PC-9 (cell line): ENCODE data around the gene PXDN.
"Not testable (repeated sequence)": the region's sequence is repeated elsewhere in the genome, so short reads cannot be mapped to it uniquely, and the experiment has no call there.

Experiments used
- CTCF ChIP-seq: fragments of 200-600 bp; sonication (generic); conservative IDR thresholded peaks from 2 replicates; pipeline ENCODE4 v1.6.1; 2017; ENCODE audit warnings: mixed run types, antibody characterized with exemption, mild to moderate bottlenecking, moderate library complexity
- EZH2 ChIP-seq: fragments of 200-600 bp; sonication (generic); IDR thresholded peaks from 2 replicates; pipeline ENCODE4 v1.8.0; 2017; ENCODE audit warnings: antibody characterized with exemption, low read depth

GRCh38 chr2:1757146-1757545 is 12.8 kb upstream of the PXDN start:
- not testable (repeated sequence) for TF ChIP-seq EZH2, CTCF
